Chondrocyte (in vitro differentiated cells): Measurements from ENCODE around the gene TRIM67. TPM values are rescaled to one million over a fixed set of nuclear protein-coding genes. Genes with fewer than 3 reads are reported as not detected.

ENCODE experiments used
- DNase-seq: peaks from one replicate; pipeline ENCODE4 v3.0.0; 2021; ENCODE audit warnings: mixed read lengths, low spot score
- H3K27ac Mint-ChIP-seq: one replicate; pipeline ENCODE4 v1.8.0; 2021; ENCODE audit warnings: mild to moderate bottlenecking, moderate library complexity, mixed read lengths; ENCODE audit not compliant: unreplicated experiment
- H3K27me3 Mint-ChIP-seq: 2 replicates; pipeline ENCODE4 v1.8.0; 2021; ENCODE audit warnings: low read depth, mixed read lengths
- H3K36me3 Mint-ChIP-seq: 2 replicates; pipeline ENCODE4 v1.8.0; 2021; ENCODE audit warnings: low read depth, mixed read lengths
- H3K4me1 Mint-ChIP-seq: 2 replicates; pipeline ENCODE4 v1.8.0; 2021; ENCODE audit warnings: low read depth, mild to moderate bottlenecking, mixed read lengths
- H3K4me3 Mint-ChIP-seq: one replicate; pipeline ENCODE4 v1.8.0; 2021; ENCODE audit warnings: mild to moderate bottlenecking, moderate library complexity, mixed read lengths; ENCODE audit not compliant: unreplicated experiment
- H3K9me3 Mint-ChIP-seq: 2 replicates; pipeline ENCODE4 v1.8.0; 2021; ENCODE audit warnings: low read depth, mixed read lengths
- total RNA-seq: library from RNA; stranded (reverse); gene quantifications from 3 replicates; pipeline ENCODE4 v1.2.1, GENCODE V29; 2021
- TF ChIP-seq, protein P1 (sequence below): fragments of 200-600 bp; sonication (generic); IDR thresholded peaks from 2 replicates; pipeline ENCODE4 v1.5.0; 2021; ENCODE audit warnings: antibody characterized with exemption, mild to moderate bottlenecking, moderate library complexity

The TRIM67 gene
- total RNA-seq, 1 donor from 2014 or later = 1.2 TPM

DNA sequence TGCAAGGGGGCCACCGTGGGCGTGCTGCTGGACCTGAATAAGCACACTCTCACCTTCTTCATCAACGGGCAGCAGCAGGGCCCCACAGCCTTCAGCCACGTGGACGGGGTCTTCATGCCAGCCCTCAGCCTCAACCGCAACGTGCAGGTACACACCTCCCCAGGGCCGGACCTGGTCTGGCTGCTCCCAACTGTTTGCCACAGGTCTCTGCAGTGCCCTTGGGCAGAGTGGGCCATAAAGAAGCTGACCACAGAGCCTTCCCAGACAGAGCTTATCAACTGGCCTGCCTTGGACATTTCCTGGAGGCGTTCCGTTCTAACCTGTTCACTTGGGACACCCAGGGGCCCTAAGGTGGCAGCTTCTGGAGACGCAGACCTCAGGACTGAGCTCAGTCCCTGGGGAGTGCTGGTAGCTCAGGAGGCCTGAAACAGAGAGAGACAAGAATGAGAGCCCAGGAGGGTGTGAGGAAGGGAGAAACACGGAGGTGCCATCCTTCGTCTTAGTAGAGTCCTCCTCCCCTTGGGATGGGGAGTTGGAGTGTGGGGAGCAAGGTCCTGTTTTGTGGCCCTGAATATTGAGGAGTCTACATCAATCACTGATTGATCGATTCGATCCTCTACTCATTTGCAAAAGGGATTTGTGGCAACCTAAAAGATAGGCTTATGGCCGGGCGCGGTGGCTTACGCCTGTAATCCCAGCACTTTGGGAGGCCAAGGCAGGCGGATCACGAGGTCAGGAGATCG, 52.1 kb downstream of the TRIM67 start:
- H3K36me3 Mint-ChIP-seq = no peaks in the 10 kb centered on the region
- peaks cover 19% of the 10 kb centered on the region for H3K27me3 Mint-ChIP-seq
- H3K9me3 Mint-ChIP-seq = no peaks in the 10 kb centered on the region
- peaks cover 2% of the 10 kb centered on the region for H3K4me1 Mint-ChIP-seq
- no peak for DNase-seq
- TF ChIP-seq, protein P1, sequence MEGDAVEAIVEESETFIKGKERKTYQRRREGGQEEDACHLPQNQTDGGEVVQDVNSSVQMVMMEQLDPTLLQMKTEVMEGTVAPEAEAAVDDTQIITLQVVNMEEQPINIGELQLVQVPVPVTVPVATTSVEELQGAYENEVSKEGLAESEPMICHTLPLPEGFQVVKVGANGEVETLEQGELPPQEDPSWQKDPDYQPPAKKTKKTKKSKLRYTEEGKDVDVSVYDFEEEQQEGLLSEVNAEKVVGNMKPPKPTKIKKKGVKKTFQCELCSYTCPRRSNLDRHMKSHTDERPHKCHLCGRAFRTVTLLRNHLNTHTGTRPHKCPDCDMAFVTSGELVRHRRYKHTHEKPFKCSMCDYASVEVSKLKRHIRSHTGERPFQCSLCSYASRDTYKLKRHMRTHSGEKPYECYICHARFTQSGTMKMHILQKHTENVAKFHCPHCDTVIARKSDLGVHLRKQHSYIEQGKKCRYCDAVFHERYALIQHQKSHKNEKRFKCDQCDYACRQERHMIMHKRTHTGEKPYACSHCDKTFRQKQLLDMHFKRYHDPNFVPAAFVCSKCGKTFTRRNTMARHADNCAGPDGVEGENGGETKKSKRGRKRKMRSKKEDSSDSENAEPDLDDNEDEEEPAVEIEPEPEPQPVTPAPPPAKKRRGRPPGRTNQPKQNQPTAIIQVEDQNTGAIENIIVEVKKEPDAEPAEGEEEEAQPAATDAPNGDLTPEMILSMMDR = no peak
- H3K4me3 Mint-ChIP-seq = no peak overlapping the region
- no peak overlapping the region for H3K27ac Mint-ChIP-seq

DNA sequence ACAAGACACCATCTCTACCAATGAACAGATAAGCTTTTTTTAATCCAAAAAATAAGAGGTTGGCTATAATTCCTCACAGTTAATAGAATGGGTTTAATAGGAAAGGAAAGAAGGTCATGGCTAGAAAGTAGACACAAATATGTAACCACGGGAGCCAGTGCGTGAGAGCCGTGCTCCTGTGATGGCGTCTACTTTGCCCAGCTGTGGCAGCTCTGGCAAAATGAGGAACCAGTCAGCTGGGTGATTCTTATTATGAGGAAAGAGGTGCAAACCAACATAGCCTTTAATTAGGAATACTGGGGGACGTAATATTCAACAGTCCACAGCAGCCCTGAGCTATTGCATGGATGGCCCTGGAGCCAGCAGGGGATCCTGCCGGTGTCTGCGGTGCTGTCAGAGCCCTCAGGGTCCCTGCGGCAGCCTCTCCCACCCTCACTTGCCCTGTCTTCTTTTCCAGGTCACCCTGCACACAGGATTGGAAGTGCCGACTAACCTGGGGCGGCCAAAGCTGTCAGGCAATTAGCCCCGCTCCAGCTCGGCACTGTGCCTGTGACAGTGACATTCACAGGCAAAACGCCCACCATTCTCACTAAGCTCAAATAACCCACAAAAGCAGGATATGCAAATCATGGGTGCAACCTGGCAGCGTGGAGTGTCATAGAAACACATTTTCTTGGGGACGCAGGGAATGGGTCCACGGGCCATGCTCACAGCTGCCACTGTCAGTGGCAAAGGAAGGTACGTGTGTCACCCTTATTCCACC, 53.2 kb downstream of the TRIM67 start:
- TF ChIP-seq, protein P1 = no peak
- no peaks in the 10 kb centered on the region for H3K36me3 Mint-ChIP-seq
- DNase-seq = no peak
- H3K27ac Mint-ChIP-seq = no peak overlapping the region
- H3K4me3 Mint-ChIP-seq = no peak overlapping the region
- no peaks in the 10 kb centered on the region for H3K9me3 Mint-ChIP-seq
- H3K27me3 Mint-ChIP-seq = peaks cover 19% of the 10 kb centered on the region
- peaks cover 2% of the 10 kb centered on the region for H3K4me1 Mint-ChIP-seq

DNA sequence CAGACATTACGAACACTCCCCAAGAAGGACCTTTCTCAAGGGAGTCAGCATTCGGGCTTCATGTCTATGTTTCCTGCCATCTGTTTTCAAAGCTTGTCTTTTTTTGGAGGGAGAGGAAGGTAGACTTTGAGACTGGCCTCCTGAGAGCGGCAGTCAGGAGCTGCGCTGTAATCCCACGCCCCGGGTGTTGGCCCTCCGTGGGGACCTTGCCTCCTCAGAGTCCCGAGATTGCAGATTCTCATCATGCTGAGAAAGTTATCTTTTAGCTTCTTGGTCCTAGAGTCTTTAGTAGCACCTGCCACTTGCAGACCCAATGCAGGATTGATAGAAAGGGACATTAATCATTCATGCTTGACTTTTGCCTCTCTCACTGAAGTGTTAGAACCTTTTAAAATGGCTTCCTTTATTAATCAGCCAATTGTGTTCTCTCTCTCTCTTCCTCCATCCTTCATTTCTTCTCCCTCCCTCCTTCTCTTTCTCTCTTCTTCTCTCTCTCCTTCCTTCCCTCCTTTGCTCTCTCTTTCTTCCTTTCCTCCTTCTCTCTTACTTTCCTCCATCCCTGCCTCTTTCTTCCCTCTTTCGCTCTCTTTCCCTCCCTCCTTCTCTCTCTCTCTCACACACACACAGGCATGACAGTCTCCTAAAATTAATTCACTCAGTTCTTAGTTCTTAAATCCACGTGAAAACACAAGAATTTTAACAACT, 54.0 kb downstream of the TRIM67 start:
- TF ChIP-seq, protein P1 = no peak
- Mint-ChIP-seq H3K4me1 (peaks cover 2% of the 10 kb centered on the region), H3K27me3 (peaks cover 19% of the 10 kb centered on the region), H3K9me3 (no peaks in the 10 kb centered on the region), H3K4me3 (no peak overlapping the region), H3K36me3 (no peaks in the 10 kb centered on the region), H3K27ac (no peak overlapping the region)
- no peak for DNase-seq

DNA sequence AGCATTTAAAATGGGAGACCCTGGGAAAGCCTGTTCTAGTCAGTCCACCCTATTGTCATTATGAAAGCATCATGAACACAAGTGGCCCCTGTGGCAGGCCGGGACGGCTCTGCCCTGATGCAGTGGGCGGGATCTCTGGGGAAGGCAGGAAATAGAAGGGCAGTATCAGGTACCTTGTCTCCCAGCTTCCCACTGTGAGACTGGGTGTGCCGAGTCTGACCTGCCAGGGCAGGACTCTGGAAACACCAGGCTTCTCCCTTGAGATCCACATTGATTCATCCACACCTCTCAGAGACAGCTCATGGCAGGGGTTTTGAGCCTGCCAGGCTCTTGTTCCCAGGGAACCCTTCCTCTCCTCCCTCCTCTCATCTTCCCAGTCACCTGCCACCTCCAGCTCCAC, 54.6 kb downstream of the TRIM67 start:
- no peak overlapping the region for H3K27ac Mint-ChIP-seq
- H3K4me3 Mint-ChIP-seq = no peak overlapping the region
- H3K4me1 Mint-ChIP-seq = peaks cover under 1% of the 10 kb centered on the region
- no peaks in the 10 kb centered on the region for H3K9me3 Mint-ChIP-seq
- peaks cover 19% of the 10 kb centered on the region for H3K27me3 Mint-ChIP-seq
- no peak for DNase-seq
- H3K36me3 Mint-ChIP-seq = no peaks in the 10 kb centered on the region
- TF ChIP-seq, protein P1 = no peak

DNA sequence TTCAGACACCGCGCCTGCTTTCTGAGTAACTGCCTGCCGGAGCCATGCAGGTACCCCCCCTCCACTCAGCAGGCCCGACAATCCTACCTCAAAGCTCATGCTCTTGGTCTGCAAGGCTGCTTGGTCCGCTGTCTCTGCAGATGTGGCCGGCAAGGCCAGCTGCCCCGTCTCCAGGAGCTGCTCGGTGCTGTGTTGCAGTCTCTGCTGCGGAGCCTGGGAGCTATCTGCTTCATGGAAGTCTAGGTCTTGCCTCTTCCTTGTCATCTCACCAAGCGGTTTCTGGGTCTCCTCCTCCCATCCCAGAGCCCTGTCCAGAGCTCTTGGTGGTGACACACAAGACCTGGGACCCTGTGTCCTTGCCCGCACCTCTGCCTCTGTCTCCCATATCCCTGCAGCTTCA, 55.2 kb downstream of the TRIM67 start:
- Mint-ChIP-seq H3K27me3 (peaks cover 19% of the 10 kb centered on the region), H3K9me3 (no peaks in the 10 kb centered on the region), H3K4me1 (no peaks in the 10 kb centered on the region), H3K4me3 (no peak overlapping the region), H3K27ac (no peak overlapping the region), H3K36me3 (no peaks in the 10 kb centered on the region)
- no peak for DNase-seq
- TF ChIP-seq, protein P1 = no peak
